Adrenal gland (tissue), 12 donors: ENCODE data around the gene CD164. TPM values are rescaled to one million over a fixed set of nuclear protein-coding genes. Genes with fewer than 3 reads are reported as not detected.

ENCODE experiments used
- DNase-seq, 7 donors: peaks; one replicate each; pipeline ENCODE4 v3.0.0-alpha.2; 2019 to 2020
- H3K27ac ChIP-seq, 5 donors: fragments of 200-600 bp; sonication (generic) in 4 of 5; 1 replicate in 3 of 5; 2 replicates in 2 of 5; pipeline versions ENCODE4 v1.5.1 to v1.8.0; 2016 to 2020; ENCODE audit warnings: mild to moderate bottlenecking in 1 of 5
- H3K27me3 ChIP-seq: fragments of 200-600 bp; 2 replicates; pipeline ENCODE4 v1.8.0; 2021
- H3K36me3 ChIP-seq, 2 donors: fragments of 200-600 bp; replicated peaks in 1 of 2; 1 replicate in 1 of 2; 2 replicates in 1 of 2; pipeline versions ENCODE4 v1.5.1 to v1.8.0; 2018 to 2022
- H3K4me1 ChIP-seq, 2 donors: fragments of 200-600 bp; replicated peaks in 1 of 2; 1 replicate in 1 of 2; 2 replicates in 1 of 2; pipeline versions ENCODE4 v1.5.1 to v1.8.0; 2018 to 2021
- H3K4me3 ChIP-seq, 4 donors: fragments of 200-600 bp; sonication (generic) in 3 of 4; one replicate each; pipeline ENCODE4 v1.5.1; 2016 to 2018
- H3K9me3 ChIP-seq, 3 donors: fragments of 200-600 bp; sonication (generic) in 1 of 3; replicated peaks in 1 of 3; 1 replicate in 2 of 3; 2 replicates in 1 of 3; pipeline versions ENCODE4 v1.5.1 to v1.8.0; 2016 to 2021
- CTCF ChIP-seq, 6 experiments: fragments of 450-650 bp in 4 of 6; fragments of 200-600 bp in 2 of 6; sonication (generic) in 1 of 6; IDR thresholded peaks; 1 replicate in 5 of 6; 2 replicates in 1 of 6; pipeline versions ENCODE4 v1.5.1 to v1.8.0; 2016 to 2021; ENCODE audit warnings: antibody characterized with exemption in 6 of 6, mild to moderate bottlenecking in 2 of 6, moderate library complexity in 1 of 6
- POLR2A ChIP-seq, 2 donors: fragments of 450-650 bp; IDR thresholded peaks; one replicate each; pipeline ENCODE4 v1.6.1; 2017; ENCODE audit warnings: antibody characterized with exemption in 2 of 2, mild to moderate bottlenecking in 2 of 2, moderate library complexity in 1 of 2
- WGBS, 4 donors: extraction: QIAGEN DNeasy Blood & Tissue Kit in 2 of 4; methylation state at CpG; one replicate each; pipeline versions ENCODE4 v1.1.5 to v1.1.7; 2013 to 2017; 5-methylcytosine and 5-hydroxymethylcytosine counted together
- intact Hi-C, 2 donors: fragments of 100-400 bp; cut with DNase I; formaldehyde crosslinking; loops; one replicate each; pipeline versions ENCODE4 v1.14.1 to v1.15.0; 2022 to 2023
- polyA plus RNA-seq, 3 donors: library from polyadenylated mRNA; stranded (reverse); fragments of 200-250 nt in 2 of 3; fragments of 350-450 nt in 1 of 3; fragmentation: Illumina TruSeq in 1 of 3; extraction: RNeasy Lipid Tissue Mini Kit (QIAGEN cat#74804) in 1 of 3; gene quantifications; one replicate each; pipeline ENCODE4 v1.2.3, GENCODE V29; 2013 to 2014
- total RNA-seq, 9 donors: library from RNA; depleted of rRNA in 4 of 9; stranded (reverse); fragments of >200 nt in 4 of 9; fragments of 120-200 nt in 1 of 9; fragmentation: NEBNext Ultra II Directional in 1 of 9; extraction: Animal tissue kit (Norgen Biotek cat#: 25700) in 1 of 9; gene quantifications; one replicate each; pipeline versions ENCODE4 v1.1.0 to v1.2.4, GENCODE V29; 2013 to 2023
- donor health status: healthy with polysubstance abuse.
- donor health status: Bipolar disorder and iron deficiency.
- donor health status: DM: yes; HTN: yes; CAD: no.
- donor health status: DM: no; HTN: no; CAD: no.
- donor health status: DM: no; HTN: no; CAD: no.
- donor health status: DM: yes; HTN: yes; CAD: no.

The CD164 gene
- total and polyA plus RNA-seq, 12 donors: 89.3 to 358 (median 237) TPM

GRCh38 chr6:109349419-109349987, 32.8 kb downstream of the CD164 start:
- peaks cover 0 to 12% of the 10 kb centered on the region in 2 donors for H3K4me1 ChIP-seq
- WGBS, 4 donors: 45 to 62% (median 50%) methylated on average over 3 of the region's 3 CpGs
- intact Hi-C loops: no loop called here
- H3K36me3 ChIP-seq: no peaks in the 10 kb centered on the region
- DNase-seq: peak in 5 of 7 donors; percentile 33 to 62 (median 44)
- H3K9me3 ChIP-seq: no peaks in the 10 kb centered on the region
- H3K4me3 ChIP-seq: no peak overlapping the region
- H3K27ac ChIP-seq: peak overlapping the region in 1 of 5 donors; percentile 29
- H3K27me3 ChIP-seq: no peaks in the 10 kb centered on the region
- TF ChIP-seq CTCF (IDR thresholded peaks at IDR 0.05) (no peak), POLR2A (IDR thresholded peaks at IDR 0.05) (no peak)

GRCh38 chr6:109348226-109348625, 34.0 kb downstream of the CD164 start:
- no peak overlapping the region for H3K4me3 ChIP-seq
- peak in 3 of 7 donors; percentile 21 to 31 (median 26) for DNase-seq
- 78 to 90% (median 86%) methylated on average over 7 to 8 of the region's 8 CpGs for WGBS, 4 donors
- no peak overlapping the region for H3K27ac ChIP-seq
- H3K4me1 ChIP-seq: peaks cover 0 to 12% of the 10 kb centered on the region in 2 donors
- intact Hi-C loops: no loop called here
- H3K9me3 ChIP-seq: no peaks in the 10 kb centered on the region
- H3K36me3 ChIP-seq: no peaks in the 10 kb centered on the region
- TF ChIP-seq CTCF (IDR thresholded peaks at IDR 0.05) (no peak), POLR2A (IDR thresholded peaks at IDR 0.05) (peak in 1 of 2 donors; percentile 27)
- H3K27me3 ChIP-seq: no peaks in the 10 kb centered on the region

- no peak for DNase-seq
- H3K27ac ChIP-seq: no peak overlapping the region
These were observed 34.5 kb downstream of the CD164 start for GRCh38 chr6:109347779-109348178.

GRCh38 chr6:109345986-109346385, 36.3 kb downstream of the CD164 start:
- peaks cover 0 to 12% of the 10 kb centered on the region in 2 donors for H3K4me1 ChIP-seq
- intact Hi-C loops: no loop called here
- TF ChIP-seq POLR2A (IDR thresholded peaks at IDR 0.05) (no peak), CTCF (IDR thresholded peaks at IDR 0.05) (no peak)
- no peaks in the 10 kb centered on the region for H3K9me3 ChIP-seq
- H3K36me3 ChIP-seq: no peaks in the 10 kb centered on the region
- whole genome bisulfite sequencing, 4 donors: 89 to 100% (median 94%) methylated on average over 4 of the region's 4 CpGs
- H3K4me3 ChIP-seq: no peak overlapping the region
- no peaks in the 10 kb centered on the region for H3K27me3 ChIP-seq
- H3K27ac ChIP-seq: no peak overlapping the region
- DNase-seq: no peak

More at GRCh38 chr6:109347779-109348178, 34.5 kb downstream of the CD164 start:
- H3K4me3 ChIP-seq: no peak overlapping the region
- no peaks in the 10 kb centered on the region for H3K27me3 ChIP-seq
- H3K4me1 ChIP-seq: peaks cover 0 to 12% of the 10 kb centered on the region in 2 donors
- TF ChIP-seq CTCF (IDR thresholded peaks at IDR 0.05) (no peak), POLR2A (IDR thresholded peaks at IDR 0.05) (no peak)
- no peaks in the 10 kb centered on the region for H3K9me3 ChIP-seq
- H3K36me3 ChIP-seq: no peaks in the 10 kb centered on the region
- intact Hi-C loops: no loop called here
- WGBS, 4 donors: 73 to 79% (median 75%) methylated on average over 3 of the region's 3 CpGs
